ENCODE data around the gene PARVB. TPM values are rescaled to one million over a fixed set of nuclear protein-coding genes. Genes with fewer than 3 reads are reported as not detected.

The PARVB gene
- total RNA-seq, 4 donors from 2014 or later: 32.1 to 61.9 (median 41.9) TPM

DNA sequence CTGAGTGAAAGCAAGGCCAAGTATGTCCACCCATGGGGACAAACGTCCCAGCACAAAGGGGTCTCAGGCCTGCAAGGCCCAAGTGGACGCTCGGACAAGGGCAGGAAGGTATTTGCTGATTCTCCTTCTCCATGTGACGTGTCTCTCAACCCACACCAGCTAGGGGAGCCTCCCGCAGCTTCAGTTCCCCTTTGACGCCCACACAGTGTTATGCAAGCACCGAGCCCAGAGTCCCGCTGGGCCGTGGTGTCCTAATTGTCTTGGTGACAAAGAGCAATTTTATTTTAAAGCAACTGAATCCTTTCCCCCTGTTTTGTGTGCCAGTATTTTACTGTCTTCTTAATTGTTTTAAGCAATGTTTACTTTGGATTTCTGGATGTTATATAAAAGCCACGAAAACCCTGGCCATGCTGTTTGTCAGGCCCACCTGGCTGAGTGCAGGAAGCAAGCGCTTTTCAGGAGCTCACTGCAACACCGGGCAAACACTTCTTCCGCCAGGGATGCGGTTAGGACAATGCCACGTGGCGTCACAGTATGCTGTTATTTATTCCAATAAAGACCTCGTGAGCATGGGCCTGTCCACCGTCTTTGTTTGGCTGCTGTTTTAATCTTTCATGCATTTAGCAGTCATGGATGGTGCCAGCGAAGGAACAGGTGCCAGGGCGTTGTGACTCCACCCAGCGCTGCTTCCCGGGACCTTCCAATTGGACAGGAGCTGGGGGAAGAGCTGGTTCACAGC is 148.4 kb downstream of the PARVB start:
- Histone ChIP-seq H3K4me1 (no peaks in the 10 kb centered on the region), H3K27me3 (no peaks in the 10 kb centered on the region), H3K4me3 (no peak overlapping the region), H3K27ac (no peak overlapping the region), H3K36me3 (peaks cover 0 to 35% of the 10 kb centered on the region in 2 donors), H3K9me3 (no peaks in the 10 kb centered on the region)
- WGBS, 2 donors (ENCODE audit: low coverage in 1 of 2): 72 to 73% methylated on average over 11 to 14 of the region's 22 CpGs
- no peak for TF ChIP-seq POLR2AphosphoS5 (IDR thresholded peaks at IDR 0.05)
- no peak for TF ChIP-seq POLR2A (IDR thresholded peaks at IDR 0.05)
- TF ChIP-seq, protein P1, sequence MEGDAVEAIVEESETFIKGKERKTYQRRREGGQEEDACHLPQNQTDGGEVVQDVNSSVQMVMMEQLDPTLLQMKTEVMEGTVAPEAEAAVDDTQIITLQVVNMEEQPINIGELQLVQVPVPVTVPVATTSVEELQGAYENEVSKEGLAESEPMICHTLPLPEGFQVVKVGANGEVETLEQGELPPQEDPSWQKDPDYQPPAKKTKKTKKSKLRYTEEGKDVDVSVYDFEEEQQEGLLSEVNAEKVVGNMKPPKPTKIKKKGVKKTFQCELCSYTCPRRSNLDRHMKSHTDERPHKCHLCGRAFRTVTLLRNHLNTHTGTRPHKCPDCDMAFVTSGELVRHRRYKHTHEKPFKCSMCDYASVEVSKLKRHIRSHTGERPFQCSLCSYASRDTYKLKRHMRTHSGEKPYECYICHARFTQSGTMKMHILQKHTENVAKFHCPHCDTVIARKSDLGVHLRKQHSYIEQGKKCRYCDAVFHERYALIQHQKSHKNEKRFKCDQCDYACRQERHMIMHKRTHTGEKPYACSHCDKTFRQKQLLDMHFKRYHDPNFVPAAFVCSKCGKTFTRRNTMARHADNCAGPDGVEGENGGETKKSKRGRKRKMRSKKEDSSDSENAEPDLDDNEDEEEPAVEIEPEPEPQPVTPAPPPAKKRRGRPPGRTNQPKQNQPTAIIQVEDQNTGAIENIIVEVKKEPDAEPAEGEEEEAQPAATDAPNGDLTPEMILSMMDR (IDR thresholded peaks at IDR 0.05): no peak
- TF ChIP-seq EP300 (IDR thresholded peaks at IDR 0.05): no peak
- ATAC-seq: peak; percentile 67

DNA sequence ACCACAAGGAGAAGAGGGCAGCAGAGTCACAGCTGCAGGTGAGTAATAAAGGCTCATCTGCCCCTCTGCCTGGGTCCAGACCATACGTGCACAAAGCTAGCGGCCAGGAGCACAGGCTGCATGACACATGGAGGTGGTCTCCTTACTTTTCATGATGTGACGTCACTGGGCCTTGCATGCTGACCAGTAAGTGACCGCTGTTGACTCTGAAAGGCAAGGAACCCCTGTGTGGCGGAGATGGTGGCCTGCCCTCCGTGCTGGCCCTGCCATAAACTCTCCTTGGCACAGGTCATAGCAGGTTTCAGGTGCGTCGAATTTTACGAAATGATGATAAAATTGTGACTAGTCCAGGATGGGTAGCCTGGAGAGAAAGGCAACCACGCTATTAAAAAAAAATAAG is 149.1 kb downstream of the PARVB start:
- Histone ChIP-seq H3K27me3 (no peaks in the 10 kb centered on the region), H3K27ac (no peak overlapping the region), H3K9me3 (no peaks in the 10 kb centered on the region), H3K36me3 (peaks cover 0 to 29% of the 10 kb centered on the region in 2 donors), H3K4me3 (no peak overlapping the region), H3K4me1 (no peaks in the 10 kb centered on the region)
- TF ChIP-seq EP300 (IDR thresholded peaks at IDR 0.05) (no peak), POLR2AphosphoS5 (IDR thresholded peaks at IDR 0.05) (no peak), POLR2A (IDR thresholded peaks at IDR 0.05) (no peak)
- TF ChIP-seq, protein P1 (IDR thresholded peaks at IDR 0.05): no peak
- ATAC-seq: no peak
- 61% methylated on average over 3 of the region's 10 CpGs; no CpG with 5 or more reads in 1 of the 2 donors for WGBS, 2 donors (ENCODE audit: low coverage in 1 of 2)

DNA sequence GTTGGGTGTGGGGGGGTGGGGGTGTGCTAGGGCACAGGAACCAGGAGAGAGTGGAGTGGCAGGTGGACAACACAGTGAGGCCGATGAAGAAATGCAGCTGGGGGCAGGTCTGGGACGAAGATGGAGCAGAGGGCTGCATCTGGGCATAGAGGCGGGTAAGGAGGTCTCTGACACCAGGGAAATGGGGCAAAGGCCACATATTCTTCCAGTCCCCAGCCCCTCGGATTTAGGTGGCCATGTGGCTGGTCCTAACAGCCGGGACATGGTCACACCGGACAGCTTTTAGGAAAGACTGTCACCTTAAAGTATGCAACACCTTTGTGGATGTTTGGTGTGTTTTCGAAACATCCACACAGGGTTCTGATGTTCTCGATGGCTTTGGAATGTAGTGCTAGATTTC is 151.6 kb downstream of the PARVB start:
- Histone ChIP-seq H3K9me3 (no peaks in the 10 kb centered on the region), H3K27ac (no peak overlapping the region), H3K27me3 (peaks cover 1% of the 10 kb centered on the region), H3K4me3 (no peak overlapping the region), H3K36me3 (peaks cover 0 to 3% of the 10 kb centered on the region in 2 donors), H3K4me1 (no peaks in the 10 kb centered on the region)
- ATAC-seq: no peak
- 77 to 86% methylated on average over 3 to 6 of the region's 8 CpGs for WGBS, 2 donors (ENCODE audit: low coverage in 1 of 2)
- TF ChIP-seq POLR2A (IDR thresholded peaks at IDR 0.05) (no peak), POLR2AphosphoS5 (IDR thresholded peaks at IDR 0.05) (no peak), EP300 (IDR thresholded peaks at IDR 0.05) (no peak)
- TF ChIP-seq, protein P1 (IDR thresholded peaks at IDR 0.05): no peak

GRCh38 chr22:44179196-44179988 is 155.3 kb downstream of the PARVB start:
- no peaks in the 10 kb centered on the region for H3K9me3 ChIP-seq
- peaks cover 27% of the 10 kb centered on the region for H3K27me3 ChIP-seq
- H3K36me3 ChIP-seq: no peaks in the 10 kb centered on the region
- ATAC-seq: no peak
- 43 to 50% methylated on average over 2 to 10 of the region's 10 CpGs for WGBS, 2 donors (ENCODE audit: low coverage in 1 of 2)
- no peak overlapping the region for H3K27ac ChIP-seq
- TF ChIP-seq POLR2A (IDR thresholded peaks at IDR 0.05): no peak
- no peak for TF ChIP-seq POLR2AphosphoS5 (IDR thresholded peaks at IDR 0.05)
- no peak for TF ChIP-seq EP300 (IDR thresholded peaks at IDR 0.05)
- no peak overlapping the region for H3K4me3 ChIP-seq
- H3K4me1 ChIP-seq: no peaks in the 10 kb centered on the region

DNA sequence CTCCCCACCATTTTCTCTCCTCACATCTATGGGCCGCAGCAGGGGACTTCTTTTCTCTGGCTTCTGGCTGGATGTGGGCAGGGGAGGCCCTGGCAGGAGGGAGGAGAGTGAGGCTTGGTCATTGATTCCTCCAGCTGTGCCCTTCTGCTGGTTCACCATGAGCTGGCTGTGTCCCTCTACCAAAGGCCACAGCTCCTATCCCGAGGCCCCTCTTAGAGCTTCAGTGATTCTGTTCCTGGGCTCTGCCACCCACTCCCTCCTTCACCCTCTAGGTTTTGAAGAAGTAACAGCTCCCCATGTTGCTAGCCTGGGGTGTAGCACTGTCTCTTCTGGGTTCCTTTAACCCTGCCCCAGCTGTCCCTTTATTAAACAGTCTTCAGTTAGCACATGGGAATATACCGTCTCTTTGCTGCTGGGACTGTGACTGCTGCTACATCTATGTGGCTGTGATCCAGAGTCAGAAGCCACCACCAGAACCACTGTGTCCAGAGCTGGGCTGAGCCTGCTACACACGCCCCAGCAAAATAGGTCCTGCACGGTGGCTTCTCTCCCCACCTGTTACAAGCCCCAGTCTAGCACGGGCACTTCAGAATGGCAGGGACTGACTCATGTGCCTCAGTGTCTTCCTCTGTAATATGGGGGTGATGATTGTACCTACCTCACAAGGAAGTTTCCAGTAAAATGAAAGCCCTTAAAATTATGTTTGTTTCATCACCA is 156.0 kb downstream of the PARVB start:
- no peak for ATAC-seq
- Histone ChIP-seq H3K36me3 (no peaks in the 10 kb centered on the region), H3K4me1 (no peaks in the 10 kb centered on the region), H3K27me3 (peaks cover 29% of the 10 kb centered on the region), H3K4me3 (no peak overlapping the region), H3K9me3 (no peaks in the 10 kb centered on the region), H3K27ac (no peak overlapping the region)
- WGBS, 2 donors (ENCODE audit: low coverage in 1 of 2): 75 to 92% methylated on average over 3 to 5 of the region's 6 CpGs
- TF ChIP-seq, protein P1 (IDR thresholded peaks at IDR 0.05): no peak
- no peak for TF ChIP-seq EP300 (IDR thresholded peaks at IDR 0.05)
- no peak for TF ChIP-seq POLR2AphosphoS5 (IDR thresholded peaks at IDR 0.05)
- no peak for TF ChIP-seq POLR2A (IDR thresholded peaks at IDR 0.05)
